Measurements from ENCODE around the gene GFPT2.

Gene GFPT2

DNA sequence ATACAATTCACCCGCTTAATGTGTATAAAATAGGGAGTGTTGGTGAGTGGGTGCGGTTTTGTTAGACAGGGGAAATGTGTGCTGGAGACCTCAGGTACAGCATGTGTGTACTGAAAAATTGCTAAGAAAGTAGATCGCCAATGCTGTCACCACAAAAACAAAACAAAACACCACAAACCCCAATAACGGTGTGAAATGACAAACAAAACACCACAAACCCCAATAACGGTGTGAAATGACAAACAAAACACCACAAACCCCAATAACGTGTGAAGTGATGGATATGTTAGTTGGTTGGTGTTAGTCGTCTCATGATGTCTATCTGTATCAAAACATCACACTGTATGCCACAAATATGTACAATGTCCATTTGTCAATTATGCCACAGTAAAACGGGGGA lies 14.2 kb upstream of the GFPT2 start:
- Histone ChIP-seq H3K4me3 (ENCODE audit: low read depth, low read length) (no peak overlapping the region), H3K4me1 (ENCODE audit: control insufficient read depth, insufficient read depth, low read length) (no peaks in the 10 kb centered on the region), H3K27ac (ENCODE audit: extremely low read depth, low read depth, low read length) (no peak overlapping the region), H3K36me3 (ENCODE audit: control insufficient read depth in 2 of 2, insufficient read depth in 1 of 2, low read length in 2 of 2) (no peaks in the 10 kb centered on the region), H3K9me3 (ENCODE audit: control insufficient read depth, insufficient read depth, low read depth, low read length) (no peaks in the 10 kb centered on the region)
- CTCF ChIA-PET: interaction anchor here (1.1 to 1.8 kb wide), 2 partner anchors 38 to 39 kb away, joined by 3 to 4 read pairs; no protein-coding TSS in a partner anchor
- TF ChIP-seq ZNF529 (tag by site-specific recombination; IDR thresholded peaks at IDR 0.05; ENCODE audit: insufficient replicate concordance) (no peak), BCL11A (tag by site-specific recombination; IDR thresholded peaks at IDR 0.05; ENCODE audit: low read depth) (no peak), ZNF112 (tag by site-specific recombination; IDR thresholded peaks at IDR 0.05) (no peak), KLF9 (tag by site-specific recombination; IDR thresholded peaks at IDR 0.05; ENCODE audit: low read depth) (no peak), WT1 (tag by site-specific recombination; IDR thresholded peaks at IDR 0.05) (no peak)
- POLR2A ChIA-PET: no interaction called here

- Histone ChIP-seq H3K9me3 (ENCODE audit: control insufficient read depth, insufficient read depth, low read depth, low read length) (no peaks in the 10 kb centered on the region), H3K36me3 (ENCODE audit: control insufficient read depth in 2 of 2, insufficient read depth in 1 of 2, low read length in 2 of 2) (no peaks in the 10 kb centered on the region), H3K4me3 (ENCODE audit: low read depth, low read length) (no peak overlapping the region), H3K27ac (ENCODE audit: extremely low read depth, low read depth, low read length) (no peak overlapping the region), H3K4me1 (ENCODE audit: control insufficient read depth, insufficient read depth, low read length) (no peaks in the 10 kb centered on the region)
- ChIA-PET CTCF (interaction anchor here (0.8 to 1.8 kb wide), 3 partner anchors 37 to 87 kb away, joined by 3 to 4 read pairs (median 3); no protein-coding TSS in a partner anchor), POLR2A (no interaction called here)
- TF ChIP-seq ZNF26 (tag by site-specific recombination; IDR thresholded peaks at IDR 0.05): no peak
- TF ChIP-seq, protein P1, sequence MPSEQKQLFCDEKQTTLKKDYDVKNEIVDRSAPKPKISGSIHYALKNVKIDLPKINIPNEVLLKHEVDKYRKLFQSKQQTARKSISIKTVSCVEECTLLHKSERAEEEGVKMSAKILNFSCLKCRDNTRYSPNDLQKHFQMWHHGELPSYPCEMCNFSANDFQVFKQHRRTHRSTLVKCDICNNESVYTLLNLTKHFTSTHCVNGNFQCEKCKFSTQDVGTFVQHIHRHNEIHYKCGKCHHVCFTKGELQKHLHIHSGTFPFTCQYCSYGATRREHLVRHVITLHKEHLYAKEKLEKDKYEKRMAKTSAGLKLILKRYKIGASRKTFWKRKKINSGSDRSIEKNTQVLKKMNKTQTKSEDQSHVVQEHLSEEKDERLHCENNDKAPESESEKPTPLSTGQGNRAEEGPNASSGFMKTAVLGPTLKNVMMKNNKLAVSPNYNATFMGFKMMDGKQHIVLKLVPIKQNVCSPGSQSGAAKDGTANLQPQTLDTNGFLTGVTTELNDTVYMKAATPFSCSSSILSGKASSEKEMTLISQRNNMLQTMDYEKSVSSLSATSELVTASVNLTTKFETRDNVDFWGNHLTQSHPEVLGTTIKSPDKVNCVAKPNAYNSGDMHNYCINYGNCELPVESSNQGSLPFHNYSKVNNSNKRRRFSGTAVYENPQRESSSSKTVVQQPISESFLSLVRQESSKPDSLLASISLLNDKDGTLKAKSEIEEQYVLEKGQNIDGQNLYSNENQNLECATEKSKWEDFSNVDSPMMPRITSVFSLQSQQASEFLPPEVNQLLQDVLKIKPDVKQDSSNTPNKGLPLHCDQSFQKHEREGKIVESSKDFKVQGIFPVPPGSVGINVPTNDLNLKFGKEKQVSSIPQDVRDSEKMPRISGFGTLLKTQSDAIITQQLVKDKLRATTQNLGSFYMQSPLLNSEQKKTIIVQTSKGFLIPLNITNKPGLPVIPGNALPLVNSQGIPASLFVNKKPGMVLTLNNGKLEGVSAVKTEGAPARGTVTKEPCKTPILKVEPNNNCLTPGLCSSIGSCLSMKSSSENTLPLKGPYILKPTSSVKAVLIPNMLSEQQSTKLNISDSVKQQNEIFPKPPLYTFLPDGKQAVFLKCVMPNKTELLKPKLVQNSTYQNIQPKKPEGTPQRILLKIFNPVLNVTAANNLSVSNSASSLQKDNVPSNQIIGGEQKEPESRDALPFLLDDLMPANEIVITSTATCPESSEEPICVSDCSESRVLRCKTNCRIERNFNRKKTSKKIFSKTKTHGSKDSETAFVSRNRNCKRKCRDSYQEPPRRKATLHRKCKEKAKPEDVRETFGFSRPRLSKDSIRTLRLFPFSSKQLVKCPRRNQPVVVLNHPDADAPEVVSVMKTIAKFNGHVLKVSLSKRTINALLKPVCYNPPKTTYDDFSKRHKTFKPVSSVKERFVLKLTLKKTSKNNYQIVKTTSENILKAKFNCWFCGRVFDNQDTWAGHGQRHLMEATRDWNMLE (tag by site-specific recombination; conservative IDR thresholded peaks at IDR 0.05; ENCODE audit: low read depth): no peak
- TF ChIP-seq SALL2 (tag by site-specific recombination; IDR thresholded peaks at IDR 0.05; ENCODE audit: borderline replicate concordance): no peak
- no peak for TF ChIP-seq GLI4 (tag by site-specific recombination; IDR thresholded peaks at IDR 0.05)
- no peak for TF ChIP-seq OVOL3 (tag by site-specific recombination; IDR thresholded peaks at IDR 0.05)
- TF ChIP-seq ZNF350 (tag by site-specific recombination; IDR thresholded peaks at IDR 0.05): no peak
- no peak for TF ChIP-seq ZNF112 (tag by site-specific recombination; IDR thresholded peaks at IDR 0.05)
Observed at GRCh38 chr5:180366326-180366725, 13.2 kb upstream of the GFPT2 start.

- Histone ChIP-seq H3K9me3 (ENCODE audit: control insufficient read depth, insufficient read depth, low read depth, low read length) (no peaks in the 10 kb centered on the region), H3K4me1 (ENCODE audit: control insufficient read depth, insufficient read depth, low read length) (no peaks in the 10 kb centered on the region), H3K36me3 (ENCODE audit: control insufficient read depth in 2 of 2, insufficient read depth in 1 of 2, low read length in 2 of 2) (no peaks in the 10 kb centered on the region), H3K4me3 (ENCODE audit: low read depth, low read length) (no peak overlapping the region), H3K27ac (ENCODE audit: extremely low read depth, low read depth, low read length) (no peak overlapping the region)
- POLR2A ChIA-PET: no interaction called here
- CTCF ChIA-PET: interaction anchor here (0.8 to 1.8 kb wide), 2 partner anchors 37 to 86 kb away, joined by 3 to 4 read pairs; no protein-coding TSS in a partner anchor
- TF ChIP-seq MEIS1 (CRISPR knock-in tag; IDR thresholded peaks at IDR 0.05; ENCODE audit: borderline replicate concordance): no peak
- TF ChIP-seq, protein P2, sequence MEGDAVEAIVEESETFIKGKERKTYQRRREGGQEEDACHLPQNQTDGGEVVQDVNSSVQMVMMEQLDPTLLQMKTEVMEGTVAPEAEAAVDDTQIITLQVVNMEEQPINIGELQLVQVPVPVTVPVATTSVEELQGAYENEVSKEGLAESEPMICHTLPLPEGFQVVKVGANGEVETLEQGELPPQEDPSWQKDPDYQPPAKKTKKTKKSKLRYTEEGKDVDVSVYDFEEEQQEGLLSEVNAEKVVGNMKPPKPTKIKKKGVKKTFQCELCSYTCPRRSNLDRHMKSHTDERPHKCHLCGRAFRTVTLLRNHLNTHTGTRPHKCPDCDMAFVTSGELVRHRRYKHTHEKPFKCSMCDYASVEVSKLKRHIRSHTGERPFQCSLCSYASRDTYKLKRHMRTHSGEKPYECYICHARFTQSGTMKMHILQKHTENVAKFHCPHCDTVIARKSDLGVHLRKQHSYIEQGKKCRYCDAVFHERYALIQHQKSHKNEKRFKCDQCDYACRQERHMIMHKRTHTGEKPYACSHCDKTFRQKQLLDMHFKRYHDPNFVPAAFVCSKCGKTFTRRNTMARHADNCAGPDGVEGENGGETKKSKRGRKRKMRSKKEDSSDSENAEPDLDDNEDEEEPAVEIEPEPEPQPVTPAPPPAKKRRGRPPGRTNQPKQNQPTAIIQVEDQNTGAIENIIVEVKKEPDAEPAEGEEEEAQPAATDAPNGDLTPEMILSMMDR (tag by site-specific recombination; IDR thresholded peaks at IDR 0.05): no peak
- TF ChIP-seq ZNF138 (tag by site-specific recombination; IDR thresholded peaks at IDR 0.05; ENCODE audit: borderline replicate concordance): no peak
- TF ChIP-seq ZNF19 (tag by site-specific recombination; IDR thresholded peaks at IDR 0.05; ENCODE audit: low read depth): no peak
- TF ChIP-seq, protein P3, sequence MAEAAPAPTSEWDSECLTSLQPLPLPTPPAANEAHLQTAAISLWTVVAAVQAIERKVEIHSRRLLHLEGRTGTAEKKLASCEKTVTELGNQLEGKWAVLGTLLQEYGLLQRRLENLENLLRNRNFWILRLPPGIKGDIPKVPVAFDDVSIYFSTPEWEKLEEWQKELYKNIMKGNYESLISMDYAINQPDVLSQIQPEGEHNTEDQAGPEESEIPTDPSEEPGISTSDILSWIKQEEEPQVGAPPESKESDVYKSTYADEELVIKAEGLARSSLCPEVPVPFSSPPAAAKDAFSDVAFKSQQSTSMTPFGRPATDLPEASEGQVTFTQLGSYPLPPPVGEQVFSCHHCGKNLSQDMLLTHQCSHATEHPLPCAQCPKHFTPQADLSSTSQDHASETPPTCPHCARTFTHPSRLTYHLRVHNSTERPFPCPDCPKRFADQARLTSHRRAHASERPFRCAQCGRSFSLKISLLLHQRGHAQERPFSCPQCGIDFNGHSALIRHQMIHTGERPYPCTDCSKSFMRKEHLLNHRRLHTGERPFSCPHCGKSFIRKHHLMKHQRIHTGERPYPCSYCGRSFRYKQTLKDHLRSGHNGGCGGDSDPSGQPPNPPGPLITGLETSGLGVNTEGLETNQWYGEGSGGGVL (tag by site-specific recombination; IDR thresholded peaks at IDR 0.05): no peak
- TF ChIP-seq, protein P4, sequence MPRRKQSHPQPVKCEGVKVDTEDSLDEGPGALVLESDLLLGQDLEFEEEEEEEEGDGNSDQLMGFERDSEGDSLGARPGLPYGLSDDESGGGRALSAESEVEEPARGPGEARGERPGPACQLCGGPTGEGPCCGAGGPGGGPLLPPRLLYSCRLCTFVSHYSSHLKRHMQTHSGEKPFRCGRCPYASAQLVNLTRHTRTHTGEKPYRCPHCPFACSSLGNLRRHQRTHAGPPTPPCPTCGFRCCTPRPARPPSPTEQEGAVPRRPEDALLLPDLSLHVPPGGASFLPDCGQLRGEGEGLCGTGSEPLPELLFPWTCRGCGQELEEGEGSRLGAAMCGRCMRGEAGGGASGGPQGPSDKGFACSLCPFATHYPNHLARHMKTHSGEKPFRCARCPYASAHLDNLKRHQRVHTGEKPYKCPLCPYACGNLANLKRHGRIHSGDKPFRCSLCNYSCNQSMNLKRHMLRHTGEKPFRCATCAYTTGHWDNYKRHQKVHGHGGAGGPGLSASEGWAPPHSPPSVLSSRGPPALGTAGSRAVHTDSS (tag by site-specific recombination; IDR thresholded peaks at IDR 0.05): no peak
- TF ChIP-seq, protein P5, sequence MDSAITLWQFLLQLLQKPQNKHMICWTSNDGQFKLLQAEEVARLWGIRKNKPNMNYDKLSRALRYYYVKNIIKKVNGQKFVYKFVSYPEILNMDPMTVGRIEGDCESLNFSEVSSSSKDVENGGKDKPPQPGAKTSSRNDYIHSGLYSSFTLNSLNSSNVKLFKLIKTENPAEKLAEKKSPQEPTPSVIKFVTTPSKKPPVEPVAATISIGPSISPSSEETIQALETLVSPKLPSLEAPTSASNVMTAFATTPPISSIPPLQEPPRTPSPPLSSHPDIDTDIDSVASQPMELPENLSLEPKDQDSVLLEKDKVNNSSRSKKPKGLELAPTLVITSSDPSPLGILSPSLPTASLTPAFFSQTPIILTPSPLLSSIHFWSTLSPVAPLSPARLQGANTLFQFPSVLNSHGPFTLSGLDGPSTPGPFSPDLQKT (IDR thresholded peaks at IDR 0.05; ENCODE audit: borderline replicate concordance, low read depth, low read length): no peak
Observed at GRCh38 chr5:180365829-180366228, 12.7 kb upstream of the GFPT2 start.

Measured in HEK293 (cell line).